GM19239 (cell line): ENCODE data around the gene SPOP.

Source experiments
- DNase-seq: peaks from one replicate; pipeline ENCODE4 v3.0.0; 2011; ENCODE audit warnings: low spot score; ENCODE audit not compliant: insufficient read length
- FAIRE-seq: peaks from 2 replicates; lab custom pipeline; 2011; peaks lifted over from hg19 to GRCh38; lab: Jason Lieb, UNC

SPOP gene

DNA sequence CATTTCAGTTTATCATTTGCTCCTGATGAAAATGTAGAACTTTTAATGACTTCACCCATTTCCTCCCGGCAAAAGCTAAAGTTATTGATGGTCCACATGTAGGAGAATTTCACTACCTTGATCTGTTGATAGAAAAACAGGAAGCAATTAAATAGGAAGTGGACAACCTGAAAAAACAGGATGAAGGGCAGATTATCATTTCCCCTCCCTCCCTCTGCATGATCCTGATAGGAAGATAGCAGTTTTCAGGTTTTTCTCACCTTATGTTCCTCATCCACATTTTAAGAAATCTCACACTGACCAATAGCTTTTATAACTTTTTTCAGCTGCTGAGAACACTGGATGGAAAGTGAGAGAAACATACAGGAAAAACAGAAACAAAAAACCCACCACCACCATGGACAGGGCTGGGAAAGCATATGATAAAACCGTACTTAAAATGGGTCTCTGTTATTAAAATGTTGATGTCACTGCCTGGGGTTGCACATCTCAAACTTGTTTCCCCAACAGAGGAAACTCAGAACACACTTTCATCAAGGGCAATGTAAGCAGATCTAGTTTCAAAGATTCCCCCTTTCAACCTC lies 55.9 kb downstream of the SPOP start:
- FAIRE-seq: no peak
- DNase-seq: no peak

DNA sequence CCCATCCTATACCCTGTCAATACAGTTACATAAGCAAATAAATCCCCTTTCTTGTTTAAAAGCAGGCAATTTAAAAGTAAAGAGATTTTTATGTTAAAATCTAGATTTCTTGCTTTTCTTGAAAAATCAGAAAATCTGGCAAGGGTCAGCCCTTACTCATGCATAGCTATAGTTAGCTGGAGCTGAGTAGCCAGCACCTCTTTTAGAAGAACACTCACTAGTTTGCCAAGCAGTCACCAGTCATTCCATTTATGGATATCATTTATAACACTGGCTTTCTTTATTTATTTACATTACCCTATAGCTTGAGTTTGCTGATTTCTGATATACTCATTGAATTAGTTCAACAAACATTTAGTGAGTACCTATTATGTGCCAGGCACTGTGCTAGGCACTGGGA lies 56.5 kb downstream of the SPOP start:
- no peak for DNase-seq
- FAIRE-seq: no peak

DNA sequence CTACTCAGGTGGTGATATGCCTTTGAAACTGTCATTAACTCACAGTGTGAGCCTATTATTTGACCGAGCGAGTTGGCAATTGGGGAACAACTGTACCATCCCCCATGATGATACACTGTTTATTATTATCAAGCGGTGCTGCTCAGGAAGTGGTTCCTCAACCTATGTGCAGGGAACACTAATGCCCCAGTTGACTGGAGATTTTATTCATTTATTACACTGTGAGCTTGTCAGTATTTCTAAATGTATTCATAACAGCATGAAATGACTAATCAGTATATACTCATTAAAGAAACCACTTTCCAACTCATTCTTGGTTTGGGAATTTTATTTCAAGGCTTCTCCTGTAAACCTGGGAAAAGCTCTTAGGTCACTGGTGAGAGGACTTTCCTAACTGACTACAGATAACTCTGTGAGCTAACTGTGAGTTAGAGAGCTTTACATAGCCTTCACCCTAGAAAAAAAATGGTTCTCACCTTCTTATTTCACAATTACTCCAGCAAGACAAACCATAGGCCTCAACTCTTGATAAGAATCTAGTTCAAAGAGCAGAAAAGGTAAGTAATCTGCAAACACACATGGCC lies 59.8 kb downstream of the SPOP start:
- no peak for DNase-seq
- no peak for FAIRE-seq

DNA sequence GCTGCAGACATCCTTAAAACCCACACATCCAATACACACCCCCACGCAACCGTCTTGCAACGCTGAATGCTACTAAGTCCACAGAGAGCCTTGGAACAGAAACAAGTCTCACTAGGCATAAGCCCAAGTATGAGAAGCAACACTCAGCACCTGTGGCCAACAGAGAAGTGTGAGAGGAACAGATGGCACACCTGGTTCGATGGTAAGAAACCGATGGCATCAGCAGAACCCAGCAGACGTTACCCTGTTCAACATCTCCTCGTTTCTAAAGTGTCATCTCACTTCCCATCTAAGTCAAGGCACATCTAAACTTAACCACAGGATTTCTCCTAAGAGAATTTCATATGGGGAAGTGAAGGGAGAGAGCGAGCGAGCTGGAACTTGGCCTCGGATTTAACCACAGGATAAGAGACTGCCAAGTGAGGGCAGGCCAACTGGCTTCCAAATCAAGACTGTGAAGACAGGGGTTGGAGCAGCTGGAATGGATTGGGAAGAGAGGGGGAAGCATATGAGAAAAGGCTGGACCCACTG lies 61.2 kb downstream of the SPOP start:
- DNase-seq (no peak), FAIRE-seq (no peak)

DNA sequence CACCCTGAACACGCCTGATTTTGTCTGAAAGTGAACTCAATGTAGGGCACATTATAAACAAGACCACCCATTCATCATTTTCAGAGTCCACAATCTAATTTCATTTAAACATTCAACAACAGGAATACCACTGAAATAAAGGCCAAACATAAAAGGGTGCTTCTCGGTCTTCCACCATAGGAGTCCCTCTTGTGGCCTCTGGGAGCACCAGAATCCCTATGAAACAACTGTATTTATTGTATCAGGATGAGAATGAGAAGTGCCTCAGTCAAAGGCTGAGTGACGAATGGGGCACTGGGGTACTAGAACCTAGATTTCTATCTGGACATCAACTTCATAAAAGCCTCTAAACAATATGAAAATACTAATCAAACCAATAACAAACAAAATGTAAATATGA lies 61.8 kb downstream of the SPOP start:
- FAIRE-seq: no peak

DNA sequence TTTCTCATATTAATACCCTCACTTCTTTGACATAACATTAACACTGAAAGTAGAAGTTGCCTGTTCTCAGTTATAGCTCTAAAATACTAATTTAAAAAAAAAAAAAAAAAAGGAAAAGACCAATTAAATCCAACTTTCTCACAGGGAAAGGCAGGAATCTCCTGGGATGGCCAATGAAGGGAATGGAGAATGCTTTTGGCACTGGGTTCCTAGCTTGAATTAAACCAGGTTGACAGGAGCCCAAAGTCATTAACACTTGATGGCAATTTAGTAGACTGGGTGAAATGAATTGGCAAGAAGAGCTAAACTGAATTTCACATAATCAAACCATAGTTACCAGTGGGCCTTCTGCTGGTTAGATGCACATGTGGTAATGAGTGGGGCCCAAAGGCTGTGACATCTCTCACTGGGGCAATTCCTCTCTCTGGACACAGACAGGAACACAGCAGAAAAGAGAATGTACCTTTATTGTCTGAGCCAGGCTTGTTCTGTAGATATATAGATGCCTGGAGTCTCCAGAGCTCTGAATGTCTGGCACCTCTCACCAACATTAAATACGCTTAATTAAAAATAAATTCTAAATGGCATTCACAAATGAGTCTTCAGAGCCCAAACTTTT lies 64.6 kb downstream of the SPOP start:
- FAIRE-seq: no peak
- DNase-seq: no peak

More for the DNA sequence above, 61.8 kb downstream of the SPOP start:
- DNase-seq: no peak

DNA sequence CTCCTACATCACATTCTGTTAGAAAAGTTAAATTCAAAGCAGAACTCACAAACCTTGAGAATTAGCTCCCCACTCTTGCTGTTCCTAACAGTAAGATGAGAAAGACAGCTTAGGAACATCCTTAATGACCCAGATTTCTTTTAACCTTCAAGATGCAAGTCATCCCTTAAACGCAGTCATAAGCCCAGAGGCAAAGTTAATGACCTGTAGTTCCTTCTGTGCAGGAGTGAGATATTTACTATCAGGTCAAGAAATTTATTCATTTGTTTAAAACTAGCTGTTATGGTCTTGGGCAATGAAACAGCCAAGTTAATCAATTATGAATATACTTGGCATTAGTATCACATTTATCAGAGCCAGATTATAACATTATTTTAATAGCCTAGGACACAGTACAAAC lies 65.2 kb downstream of the SPOP start:
- DNase-seq: no peak
- FAIRE-seq: no peak

DNA sequence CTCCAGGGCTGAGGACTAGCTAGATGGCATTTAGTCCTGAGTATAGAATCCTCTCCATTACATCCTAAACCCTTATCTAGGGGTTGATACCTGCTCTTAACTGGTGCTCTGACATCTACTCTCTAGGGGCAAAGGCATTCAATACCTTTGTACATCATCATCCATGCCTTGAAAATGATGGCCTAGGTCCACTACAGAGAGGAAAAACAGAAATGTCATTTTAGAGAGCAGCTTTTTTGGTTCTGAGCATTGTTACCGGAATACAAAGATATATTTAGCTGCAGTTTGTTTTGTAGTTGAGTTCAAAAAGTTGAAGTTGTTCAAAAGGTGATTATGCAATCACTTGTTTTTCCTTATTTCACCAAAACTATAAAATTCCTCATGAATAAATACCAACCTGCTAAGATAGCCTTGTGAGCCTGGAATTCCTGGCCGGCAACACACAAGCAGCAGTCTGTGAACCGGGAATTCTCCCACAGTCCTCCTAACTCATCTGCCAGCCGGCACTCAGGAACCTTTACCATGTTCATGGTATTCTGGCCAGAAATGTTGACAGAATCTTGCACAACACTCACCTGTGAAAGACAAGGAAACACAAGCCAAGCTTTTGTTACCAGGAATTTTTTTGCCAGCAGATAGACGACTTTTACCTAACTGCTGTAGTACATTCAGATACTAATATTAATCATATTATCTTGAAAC lies 66.9 kb downstream of the SPOP start:
- FAIRE-seq: no peak
- DNase-seq: no peak

DNA sequence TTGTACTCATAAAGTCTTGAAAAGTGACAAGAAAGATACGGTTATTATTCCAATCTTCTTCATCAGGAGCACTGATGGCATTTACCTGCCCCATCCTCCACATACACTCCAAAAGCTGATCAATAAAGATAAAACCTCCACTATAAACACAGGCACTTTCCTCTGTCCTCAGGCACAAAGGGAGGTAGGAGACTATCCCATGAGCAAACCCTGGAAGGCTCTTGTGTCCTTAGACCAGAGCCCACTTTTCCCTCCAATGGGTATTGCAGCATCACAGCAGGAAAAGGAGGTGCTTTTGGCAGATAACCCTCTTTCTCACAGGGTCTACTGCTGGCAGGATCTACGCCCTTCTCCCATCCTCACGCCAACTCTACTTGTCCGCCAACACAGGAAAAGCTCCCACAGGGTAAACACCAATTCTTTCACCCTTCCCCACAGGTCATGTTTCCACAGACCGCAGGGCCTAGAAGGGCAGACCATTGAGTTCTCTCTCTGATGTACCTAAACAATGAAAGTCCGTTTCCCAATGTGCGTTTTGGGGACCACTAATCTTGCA lies 73.5 kb downstream of the SPOP start:
- FAIRE-seq: no peak
- DNase-seq: no peak

DNA sequence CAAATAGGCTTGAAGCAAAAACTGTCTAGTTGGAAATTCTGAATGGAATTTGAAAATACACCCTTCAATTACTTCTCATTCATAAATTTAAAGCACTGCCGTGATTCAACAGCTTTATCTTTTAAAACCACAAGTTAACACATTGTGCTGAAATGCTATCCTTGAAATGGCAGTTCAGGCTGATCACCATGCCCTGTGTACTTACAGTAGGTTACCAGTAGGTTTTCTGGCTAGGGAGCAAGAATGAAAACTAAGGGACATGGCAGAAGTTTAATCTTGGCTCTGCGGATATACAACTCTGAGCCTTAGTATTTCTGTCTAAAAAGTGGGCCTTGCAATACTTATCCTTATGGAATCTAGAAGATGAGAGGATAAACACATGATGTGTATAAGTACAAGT lies 74.2 kb downstream of the SPOP start:
- FAIRE-seq: no peak
- no peak for DNase-seq

DNA sequence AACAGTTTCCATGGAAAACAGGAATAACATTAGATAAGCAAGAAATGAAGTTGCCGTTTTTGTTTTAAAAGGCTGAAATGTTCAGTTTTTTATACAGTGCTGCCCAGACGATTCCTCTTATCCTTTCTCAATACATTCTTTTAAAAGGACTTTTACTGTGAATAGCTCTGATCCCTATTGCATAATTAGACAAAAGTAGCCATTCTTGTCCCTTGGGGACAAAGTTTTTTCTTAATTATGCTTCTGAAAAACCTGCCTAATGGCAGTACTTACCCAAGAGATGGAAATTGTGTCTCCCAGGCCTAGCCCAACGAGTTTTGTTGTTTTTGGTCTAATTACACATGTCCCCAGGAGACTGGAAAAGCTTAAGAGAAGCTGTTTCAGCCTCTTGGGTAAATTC lies 74.7 kb downstream of the SPOP start:
- DNase-seq: no peak
- FAIRE-seq: no peak

DNA sequence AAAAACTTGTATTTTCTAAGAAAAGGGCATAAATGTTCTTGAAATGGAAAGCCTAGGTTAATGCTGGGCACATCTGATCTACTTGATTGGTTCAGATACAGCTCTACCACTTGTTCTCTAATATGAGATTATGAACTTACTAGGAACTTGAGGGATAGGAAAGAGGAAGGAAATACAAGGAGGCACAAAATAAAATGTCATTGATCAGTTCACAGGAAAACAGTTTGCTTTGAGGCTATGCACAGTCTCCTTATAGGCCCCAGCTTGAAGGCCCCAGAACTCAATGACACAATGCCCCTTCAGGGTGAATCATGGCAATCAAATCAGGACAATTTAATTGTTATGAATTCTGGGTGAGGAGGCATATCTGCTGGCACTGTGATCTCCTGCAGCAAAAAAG lies 75.1 kb downstream of the SPOP start:
- DNase-seq: no peak
- no peak for FAIRE-seq

DNA sequence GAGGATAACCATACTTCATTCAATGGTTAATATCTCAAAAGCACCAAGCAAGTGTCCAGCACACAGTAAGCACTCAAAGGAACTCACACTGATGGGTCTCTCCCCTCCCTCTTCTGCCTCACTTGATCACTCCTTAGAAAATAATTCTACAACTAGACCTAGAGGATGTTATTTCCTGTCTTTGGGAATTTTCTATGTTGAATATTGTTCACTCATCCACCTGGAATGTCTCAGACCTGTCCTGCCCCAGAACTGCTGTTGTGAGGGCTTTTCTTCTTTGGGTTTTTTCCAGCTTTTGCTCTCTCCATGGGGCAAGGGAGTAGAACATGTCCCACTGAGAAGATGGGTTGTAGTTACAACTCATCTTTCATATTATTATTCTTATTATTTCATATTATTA lies 76.9 kb downstream of the SPOP start:
- no peak for DNase-seq
- no peak for FAIRE-seq

DNA sequence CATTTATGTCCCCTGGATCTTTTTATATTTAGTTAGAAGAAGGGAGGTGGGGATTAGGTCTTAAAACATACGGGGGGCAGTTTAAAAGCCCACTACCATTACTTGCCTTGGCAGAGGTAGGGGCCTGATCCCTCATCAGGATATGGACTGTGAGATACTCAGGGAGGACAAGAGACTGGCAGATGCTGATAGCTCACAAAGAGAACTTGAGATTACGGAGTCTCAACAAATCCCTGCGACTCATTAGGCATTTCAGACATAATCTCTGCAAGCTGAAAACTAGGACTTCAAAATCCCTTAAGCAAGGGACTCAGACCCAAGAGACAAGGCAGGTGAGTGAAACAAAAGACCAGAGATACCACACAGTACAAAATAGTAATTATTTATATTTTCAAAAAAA lies 79.0 kb downstream of the SPOP start:
- no peak for DNase-seq
- FAIRE-seq: no peak

DNA sequence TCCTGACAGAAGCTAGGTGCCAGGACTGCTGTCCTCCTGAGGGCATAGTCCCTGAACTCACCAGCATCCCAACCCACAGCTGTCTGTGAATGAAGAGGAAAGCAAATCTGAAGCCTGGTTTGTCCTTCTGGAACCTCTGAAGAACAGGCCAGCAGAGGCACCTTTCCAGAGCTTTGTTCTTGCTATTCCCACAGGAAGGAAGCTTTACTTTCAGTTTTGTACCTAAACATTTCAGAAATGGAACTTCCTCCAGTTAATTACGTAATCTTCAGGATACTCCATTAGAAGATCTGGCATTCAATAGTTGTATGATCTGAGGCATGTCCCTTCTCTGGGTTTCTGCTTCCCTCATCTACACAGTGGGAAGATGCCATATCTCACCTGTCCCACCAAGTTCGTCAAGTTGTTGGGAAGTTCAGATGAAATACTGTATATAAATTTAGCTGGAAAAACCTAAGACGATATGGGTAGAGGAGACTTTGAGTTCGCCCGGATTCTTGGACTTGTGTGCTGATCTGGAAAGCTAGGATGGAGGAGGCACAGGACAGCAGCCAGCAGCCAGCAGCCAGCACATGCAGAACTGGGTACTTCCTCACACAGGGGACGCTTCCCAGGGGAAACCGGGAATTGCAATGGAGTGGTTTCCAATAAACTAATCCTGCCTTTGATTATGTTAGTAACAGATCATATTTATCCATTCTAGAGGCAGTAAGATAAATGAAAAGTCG lies 79.8 kb downstream of the SPOP start:
- no peak for FAIRE-seq
- no peak for DNase-seq

DNA sequence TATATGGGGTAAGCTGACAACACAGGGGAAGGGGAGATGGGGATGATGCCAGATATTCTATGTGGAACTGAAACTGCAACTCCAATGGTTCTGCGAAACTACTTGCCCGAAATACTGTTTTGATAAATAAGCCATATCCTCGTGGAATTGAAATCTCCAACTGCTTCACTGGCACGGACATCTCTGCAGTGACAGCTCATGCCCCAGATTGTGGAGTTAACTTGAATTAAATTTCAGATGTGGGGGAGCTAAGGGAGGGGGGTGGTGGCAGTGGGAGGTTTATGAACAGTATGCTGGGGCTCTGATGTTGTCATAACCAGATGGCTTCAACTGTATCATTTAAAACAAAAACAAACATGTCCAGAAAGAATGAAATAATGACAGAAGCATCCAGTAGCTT lies 80.5 kb downstream of the SPOP start:
- FAIRE-seq (no peak), DNase-seq (no peak)

DNA sequence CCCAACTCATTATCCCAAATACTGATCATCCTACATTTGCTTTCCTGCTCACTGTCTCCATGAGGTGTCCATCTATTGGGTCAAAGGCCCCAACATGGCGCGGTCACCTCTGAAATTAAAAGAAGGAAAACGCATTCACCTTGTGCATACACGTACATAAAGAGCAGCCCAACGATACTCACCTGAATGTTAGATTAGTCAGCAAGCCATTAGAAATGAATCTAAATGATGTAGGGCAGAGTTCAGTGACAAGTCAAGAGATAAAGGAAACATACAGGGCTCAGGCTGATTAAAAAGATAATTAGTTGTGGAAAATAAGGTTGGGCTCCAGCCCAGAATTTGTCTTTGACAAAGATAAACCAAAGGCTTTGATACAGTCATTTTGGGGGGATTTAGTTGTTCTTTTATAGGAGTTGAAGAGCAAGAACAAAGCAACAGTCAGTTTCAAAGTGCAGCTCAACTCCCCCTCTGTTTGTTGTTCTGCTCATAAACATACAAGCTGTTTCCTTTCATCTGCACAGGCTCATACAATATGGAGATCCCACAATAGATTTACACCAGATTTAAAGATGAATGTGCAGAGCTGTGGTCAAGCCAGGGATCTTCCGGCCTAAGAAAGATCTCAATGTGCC lies 81.2 kb downstream of the SPOP start:
- DNase-seq (no peak), FAIRE-seq (no peak)

DNA sequence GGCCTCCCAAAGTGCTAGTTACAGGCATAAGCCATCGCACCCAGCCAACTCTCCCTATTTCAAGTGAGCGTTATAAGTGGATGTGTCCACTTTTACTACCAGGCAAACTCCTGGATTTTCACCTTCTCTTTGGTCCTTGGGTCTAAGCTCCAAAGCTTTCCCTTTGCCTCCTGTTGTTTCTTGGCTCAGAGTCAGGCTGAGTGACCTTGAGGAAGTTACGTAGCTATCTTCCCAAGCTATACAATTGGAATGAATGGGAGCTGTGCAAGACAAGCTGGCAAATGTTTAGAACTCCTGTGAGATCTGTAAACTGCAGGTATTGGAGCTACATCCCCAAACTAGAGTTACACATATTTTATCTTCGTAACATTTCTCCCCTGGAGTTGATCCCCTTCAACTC lies 81.9 kb downstream of the SPOP start:
- DNase-seq (no peak), FAIRE-seq (no peak)

DNA sequence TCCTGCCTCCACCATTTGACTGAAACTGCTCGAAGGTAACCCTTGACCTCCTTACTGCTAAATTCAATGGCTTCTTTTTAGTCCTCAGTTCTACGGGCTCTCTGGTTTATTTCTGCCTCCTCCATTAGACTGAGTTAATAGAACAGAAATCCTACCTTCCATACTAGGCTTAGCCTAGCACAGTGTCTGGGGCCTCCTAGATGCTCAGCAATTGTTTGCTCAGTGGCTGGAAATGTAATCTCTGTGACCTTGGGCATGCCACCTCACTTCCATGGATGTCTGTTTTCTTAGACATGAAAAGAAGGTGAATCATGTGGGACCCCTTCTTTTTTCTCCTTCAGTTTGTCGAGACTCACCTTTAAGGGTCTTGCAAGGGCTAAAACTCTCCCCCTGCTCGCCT lies 82.6 kb downstream of the SPOP start:
- FAIRE-seq (no peak), DNase-seq (no peak)

DNA sequence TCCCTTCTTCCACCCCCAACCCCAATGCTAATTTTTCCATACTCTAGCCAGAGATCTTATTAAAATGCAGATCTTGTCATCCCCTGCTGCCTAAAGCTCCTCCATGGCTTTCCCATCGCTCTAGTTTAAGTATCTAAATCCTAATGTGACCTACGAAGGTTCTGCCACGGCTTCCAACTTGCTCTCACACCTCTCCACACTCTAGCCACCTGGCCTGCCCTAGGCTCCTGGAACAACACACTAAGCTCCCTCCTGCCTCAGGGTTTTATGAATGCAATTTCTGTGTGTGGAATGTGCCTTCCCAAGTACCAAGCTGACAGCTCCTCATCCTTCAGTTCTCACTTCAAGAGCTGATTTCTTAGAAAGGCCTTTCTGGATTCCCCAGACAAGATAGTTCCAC lies 85.6 kb downstream of the SPOP start:
- FAIRE-seq: no peak
- no peak for DNase-seq
